COLO668 (cell line): ENCODE results near the gene SMR3B.
A peak's percentile ranks its signal among the peaks of the same experiment; 100 is the strongest.

ENCODE experiments used
- DNase-seq: peaks from one replicate; lab custom pipeline; 2025; ENCODE audit not compliant: unreplicated experiment; lab: John Stamatoyannopoulos, UW

SMR3B gene

GRCh38 chr4:70382691-70383181 lies at the start of gene SMR3B:
Gene SMR3B, plus strand, starts transcription at chr4:70383131. Its CDS starts 1,380 bp downstream, at chr4:70384511.
- DNase-seq, result no peak

- no peak for DNase-seq
These were observed 48.2 kb upstream of the SMR3B start, which contains the start of gene CABS1 for GRCh38 chr4:70334681-70335080. Gene CABS1, plus strand, starts transcription at chr4:70334981. Its CDS starts 59 bp downstream, at chr4:70335040.

DNA sequence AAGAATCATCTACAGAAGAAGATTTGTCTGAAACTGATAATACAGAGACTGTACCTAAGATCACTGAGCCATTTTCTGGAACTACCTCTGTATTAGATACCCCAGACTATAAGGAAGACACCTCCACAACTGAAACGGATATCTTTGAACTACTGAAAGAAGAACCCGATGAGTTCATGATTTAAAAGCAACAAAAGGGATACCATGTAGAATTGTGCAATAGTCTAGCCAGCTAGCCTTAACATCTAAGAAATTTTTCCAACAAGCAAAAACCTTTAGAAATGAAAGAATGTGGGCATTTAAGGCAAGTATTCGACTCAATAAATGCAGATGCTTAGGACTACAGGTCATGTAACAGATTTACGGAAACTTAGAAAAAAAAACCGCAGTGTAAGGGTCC lies 46.9 kb upstream of the SMR3B start:
- DNase-seq, result no peak

- DNase-seq, result no peak
These were observed 45.0 kb upstream of the SMR3B start for GRCh38 chr4:70337886-70338420.

- DNase-seq, result no peak
These were observed 26.7 kb upstream of the SMR3B start for GRCh38 chr4:70356185-70356584.

- no peak for DNase-seq
These were observed 23.7 kb upstream of the SMR3B start for GRCh38 chr4:70359115-70359661.

DNA sequence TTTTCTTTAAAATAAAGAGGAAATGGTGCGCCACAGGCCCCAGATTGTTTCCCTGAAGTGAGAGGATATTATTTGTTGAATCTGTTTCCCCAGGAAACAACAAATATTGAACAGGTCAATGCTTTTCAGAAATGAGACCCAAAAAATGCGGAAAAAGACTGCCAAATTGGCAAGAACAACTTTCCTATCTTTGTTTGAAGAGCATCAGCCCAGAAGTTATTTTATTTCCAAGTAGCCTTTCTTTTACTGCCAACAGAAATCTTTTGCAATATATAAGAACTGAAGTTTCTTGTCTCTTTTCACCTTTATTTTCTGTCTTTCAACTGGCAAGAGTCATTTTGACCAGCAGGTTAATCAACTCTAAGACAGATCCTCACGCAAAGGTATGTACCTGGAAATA lies 22.5 kb upstream of the SMR3B start, which contains the start of gene SMR3A:
Gene SMR3A, plus strand, starts transcription at position 301 of the 400 bp plus-strand sequence. CDS start 1,356 bp downstream, outside the sequence.
- no peak for DNase-seq

DNA sequence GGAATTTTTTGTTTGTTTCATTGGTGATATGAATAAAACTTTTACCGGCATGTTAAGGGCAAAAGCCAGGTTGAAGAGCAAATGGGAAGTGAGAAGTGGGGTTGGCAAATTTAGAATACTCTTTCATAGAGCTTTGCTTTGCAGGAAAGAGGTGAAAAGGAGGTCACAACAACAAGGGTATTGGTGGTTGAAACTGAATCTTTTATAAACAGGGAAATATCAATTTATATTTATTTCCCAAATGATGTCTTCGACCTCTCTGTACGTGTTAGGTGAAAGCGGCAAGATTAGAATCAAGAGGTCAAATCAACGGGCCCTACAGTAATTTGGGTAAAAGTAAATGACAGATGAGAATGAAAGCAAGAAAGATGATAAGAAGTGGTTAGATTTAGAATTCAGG lies 18.9 kb upstream of the SMR3B start:
- no peak for DNase-seq

DNA sequence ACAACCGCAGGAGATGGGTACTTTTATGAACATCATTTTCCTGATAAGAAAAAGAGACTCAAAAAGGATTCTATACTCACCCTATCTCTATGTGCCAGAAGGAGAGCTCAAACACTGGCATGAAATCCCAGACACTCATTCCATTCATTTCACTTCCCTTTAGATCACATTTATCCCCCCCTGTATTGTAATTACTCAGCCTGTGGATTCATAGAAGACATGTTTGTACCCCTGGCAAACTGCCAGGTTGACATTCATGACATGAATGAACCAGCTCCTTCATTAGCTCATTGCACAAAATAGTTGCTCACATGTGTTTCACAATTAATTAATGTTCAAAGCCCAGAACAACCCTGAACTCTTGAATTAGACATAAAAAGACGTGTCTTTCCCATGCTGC lies 17.5 kb upstream of the SMR3B start:
- peak; percentile 11 for DNase-seq

DNA sequence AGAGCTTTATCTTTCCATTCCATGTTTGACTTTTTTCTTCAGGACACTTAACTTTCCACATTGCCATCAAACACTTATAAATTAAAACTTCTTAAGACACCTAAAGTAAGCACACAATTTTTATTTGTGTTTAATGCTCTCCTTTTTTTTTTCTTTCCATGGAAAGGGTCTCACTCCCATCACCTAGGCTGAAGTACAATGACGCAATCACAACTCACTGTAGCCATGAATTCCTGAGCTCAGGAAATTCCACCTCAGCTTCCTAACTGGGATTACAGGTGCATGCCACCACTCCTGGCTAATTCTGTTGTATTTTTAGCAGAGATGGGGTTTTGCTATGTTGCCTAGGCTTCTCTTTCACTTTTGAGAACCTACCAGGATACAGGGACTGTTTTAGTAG lies 15.1 kb upstream of the SMR3B start:
- DNase-seq, result no peak

DNA sequence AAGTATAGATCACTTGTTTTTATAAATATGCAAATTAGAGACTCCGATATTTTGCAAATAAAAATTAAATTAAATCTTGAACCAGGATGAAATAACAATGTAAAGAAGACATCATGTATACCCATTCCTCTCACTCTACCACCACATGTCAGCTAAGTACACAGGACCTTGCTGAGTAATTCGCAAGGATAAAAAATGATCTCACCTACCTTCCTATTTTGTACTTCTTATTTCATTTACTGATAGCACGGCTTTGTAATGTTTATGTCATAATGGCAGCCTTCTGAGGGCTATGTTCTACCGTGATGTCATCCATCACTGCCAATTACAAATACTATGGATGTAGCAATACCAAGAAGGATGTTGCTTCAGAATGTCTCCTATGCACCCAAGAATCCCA lies 10.9 kb upstream of the SMR3B start:
- no peak for DNase-seq

DNA sequence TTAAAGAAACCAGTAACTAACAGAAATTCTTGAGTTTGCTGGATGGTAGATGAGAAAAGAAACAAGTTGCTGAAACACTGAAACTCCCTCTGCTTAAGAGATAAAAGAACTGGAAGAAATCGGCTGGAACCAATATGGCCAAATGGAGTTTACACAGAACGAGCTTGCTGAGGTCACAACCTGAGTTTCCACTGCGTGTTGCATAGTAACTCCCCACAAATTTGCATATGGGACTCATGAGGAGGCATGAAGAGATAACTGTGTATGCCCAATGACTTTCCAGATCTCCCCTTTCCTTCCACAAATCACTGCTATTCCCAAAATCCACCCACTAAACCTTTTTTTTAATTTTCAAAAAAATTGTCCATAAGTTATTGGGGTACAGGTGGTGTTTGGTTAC lies 10.2 kb upstream of the SMR3B start:
- no peak for DNase-seq

DNA sequence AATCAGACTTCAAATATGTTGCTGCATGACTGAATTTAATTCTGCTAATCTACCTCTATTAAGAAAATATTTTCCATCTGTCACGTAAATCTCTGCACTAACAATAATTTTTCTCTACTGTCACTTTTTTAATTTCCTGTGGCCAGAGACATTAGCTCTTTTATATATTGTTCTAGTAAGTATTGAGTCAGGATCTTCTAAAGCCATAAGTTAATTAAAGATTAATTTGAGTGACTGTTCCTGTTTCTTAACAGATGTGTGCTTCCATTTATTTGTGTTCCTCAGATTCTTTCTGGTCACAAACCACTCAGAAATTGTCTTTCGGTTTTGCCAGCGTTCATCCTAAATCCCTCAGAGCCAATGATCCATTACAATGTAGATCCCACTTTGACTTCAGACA lies 2.4 kb upstream of the SMR3B start:
- no peak for DNase-seq

- DNase-seq, result no peak
These were observed 9.3 kb downstream of the SMR3B start for GRCh38 chr4:70392057-70392776.

DNA sequence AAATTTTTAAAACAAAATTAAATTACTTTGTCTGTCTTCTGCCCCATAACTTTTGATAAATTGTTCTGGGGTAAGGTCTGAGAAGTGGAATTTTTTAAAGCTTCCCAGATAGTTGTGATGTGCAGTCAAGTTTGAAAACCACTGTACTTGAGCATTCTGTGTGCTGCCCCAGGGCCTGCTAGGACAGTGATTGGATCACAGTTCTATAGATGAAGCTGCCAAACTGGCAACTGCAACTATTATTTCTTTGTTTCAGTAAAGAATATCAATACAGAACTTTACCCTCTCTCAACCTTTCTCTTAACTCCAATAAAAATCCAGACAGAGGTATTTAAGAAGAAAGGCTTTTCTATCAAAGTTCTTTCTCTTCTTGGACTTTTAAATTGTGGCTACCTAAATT lies 14.6 kb downstream of the SMR3B start, which contains the start of gene OPRPN:
Gene OPRPN, plus strand, starts transcription at position 361 of the 400 bp plus-strand sequence. CDS start 1,346 bp downstream, outside the sequence.
- no peak for DNase-seq

DNA sequence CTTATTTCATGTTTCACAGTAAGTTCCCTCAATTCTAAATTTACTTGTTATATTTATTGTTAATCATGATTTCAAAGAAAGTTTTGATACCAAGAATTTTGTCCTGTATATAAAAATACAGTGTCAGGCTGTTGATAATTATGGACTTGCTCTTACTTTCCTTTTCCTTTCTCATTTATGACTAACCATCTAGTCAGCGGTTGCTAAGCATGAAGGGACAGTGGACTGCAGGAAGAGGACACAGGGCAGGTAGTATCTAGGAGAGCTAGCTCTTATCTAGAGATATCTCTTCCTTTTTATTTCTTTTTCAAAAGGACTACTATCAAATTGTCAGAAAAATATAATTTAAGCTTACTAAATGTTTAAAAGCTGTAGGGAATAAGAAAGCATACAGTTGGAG lies 16.4 kb downstream of the SMR3B start:
- no peak for DNase-seq

GRCh38 chr4:70402762-70403161 lies 19.8 kb downstream of the SMR3B start:
- no peak for DNase-seq

DNA sequence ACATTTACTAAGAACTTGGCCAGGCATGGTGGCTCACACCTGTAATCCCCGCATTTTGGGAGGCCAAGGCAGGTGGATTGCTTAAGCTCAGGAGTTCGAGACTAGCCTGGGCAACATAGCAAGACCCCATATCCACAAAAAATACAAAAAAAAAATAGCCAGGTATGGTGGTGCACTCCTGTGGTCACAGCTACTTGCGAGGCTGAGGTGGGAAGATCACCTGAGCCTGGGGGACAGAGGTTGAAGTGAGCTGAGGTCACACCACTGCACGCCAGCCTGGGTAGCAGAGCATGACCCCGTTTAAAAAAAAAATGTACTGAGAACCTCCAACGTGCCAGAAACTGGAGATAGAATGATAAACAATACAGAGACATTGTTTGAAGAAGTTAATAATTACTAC lies 22.8 kb downstream of the SMR3B start:
- no peak for DNase-seq

DNA sequence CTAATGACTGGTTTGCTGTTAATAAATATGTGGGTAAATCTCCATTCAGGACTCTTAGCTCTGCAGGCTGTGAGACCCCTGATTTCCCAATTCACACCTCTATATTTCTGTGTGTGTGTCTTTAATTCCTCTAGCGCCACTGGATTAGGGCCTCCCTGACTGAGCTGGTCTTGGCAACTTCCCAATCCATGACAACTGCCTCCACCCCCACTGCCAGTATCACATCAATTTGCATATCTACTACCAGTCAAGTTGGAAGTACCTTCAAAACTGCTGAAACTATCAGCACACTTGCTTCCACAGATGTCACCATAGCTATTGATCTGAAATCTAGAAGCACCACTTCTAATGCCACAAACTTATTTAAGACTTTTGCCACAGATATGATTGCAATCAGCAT lies 42.4 kb downstream of the SMR3B start:
- DNase-seq, result no peak

DNA sequence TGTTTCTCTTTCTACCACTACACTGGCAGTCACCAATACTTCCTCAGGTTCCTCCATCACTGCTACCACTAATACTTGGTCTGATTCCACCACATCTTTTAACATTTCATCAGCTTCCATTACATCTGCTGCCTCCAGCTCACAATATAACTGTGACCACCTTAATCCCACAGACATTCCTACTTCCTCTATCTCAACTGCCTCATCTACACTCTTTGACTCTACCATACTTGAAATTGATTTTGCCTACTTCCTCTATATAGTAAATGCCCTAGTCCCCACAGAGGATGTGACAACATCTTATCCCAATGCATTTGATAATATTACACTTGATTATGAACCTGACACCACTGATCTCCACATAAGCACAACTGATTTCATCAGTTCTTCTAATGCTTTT lies 43.9 kb downstream of the SMR3B start:
- DNase-seq, result no peak

- DNase-seq, result no peak
These were observed 54.3 kb downstream of the SMR3B start for GRCh38 chr4:70437197-70437596.
